ENCODE data around the gene CRYGN.

CRYGN gene

DNA sequence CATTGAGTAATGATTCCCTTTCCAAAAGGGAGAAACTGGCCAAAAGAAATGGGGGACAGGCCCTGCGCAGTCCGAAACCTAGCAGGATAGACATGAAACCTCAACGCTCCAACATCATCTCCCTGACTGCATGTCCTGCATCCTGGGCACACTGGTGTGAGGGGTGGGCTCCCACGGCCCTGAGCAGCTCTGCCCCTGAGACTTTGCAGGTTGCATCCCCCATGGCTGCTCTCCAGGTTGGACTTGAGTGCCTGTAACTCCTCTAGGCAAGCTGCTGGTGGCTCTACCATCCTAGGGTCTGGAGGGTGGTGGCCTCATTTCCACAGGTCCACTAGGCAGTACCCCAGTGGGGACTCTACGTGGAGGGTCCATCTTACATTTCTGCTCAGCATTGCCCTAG, 16.3 kb upstream of the CRYGN start:
- TF ChIP-seq CTCF (IDR thresholded peaks at IDR 0.05; ENCODE audit: low read length): no peak
- TF ChIP-seq EZH2 (optimal IDR thresholded peaks at IDR 0.05; ENCODE audit: low read depth, low read length): no peak
- no peak for TF ChIP-seq EZH2phosphoT487 (IDR thresholded peaks at IDR 0.05; ENCODE audit: low read length)
- no peaks in the 10 kb centered on the region for H3K79me2 ChIP-seq (ENCODE audit: low read length)
- no peaks in the 10 kb centered on the region for H3K9me2 ChIP-seq (replicated peaks; ENCODE audit: insufficient read depth, low read length)
- H3K4me3 ChIP-seq (ENCODE audit: low read length): no peak overlapping the region
- H3K4me2 ChIP-seq (ENCODE audit: low read depth, low read length): no peak overlapping the region
- no peaks in the 10 kb centered on the region for H3K4me1 ChIP-seq (ENCODE audit: low read length)
- H4K20me1 ChIP-seq (ENCODE audit: insufficient read depth, low read length): no peaks in the 10 kb centered on the region
- H3K9ac ChIP-seq (ENCODE audit: low read length): no peak overlapping the region
- H3K27me3 ChIP-seq (replicated peaks; ENCODE audit: insufficient read depth, low read length): peaks cover 9% of the 10 kb centered on the region; the same call in 1 of the 2 replicates
- H2AFZ ChIP-seq (ENCODE audit: low read length): no peak overlapping the region
- no peaks in the 10 kb centered on the region for H3K36me3 ChIP-seq (replicated peaks; ENCODE audit: insufficient read depth, low read length)
- no peaks in the 10 kb centered on the region for H3F3A ChIP-seq (ENCODE audit: insufficient read depth, low read length)
- H3K27ac ChIP-seq (ENCODE audit: low read length): no peak overlapping the region
- H3K9me3 ChIP-seq (replicated peaks; ENCODE audit: insufficient read depth, low read length): no peaks in the 10 kb centered on the region
- DNase-seq: no peak

- H3K9ac ChIP-seq (ENCODE audit: low read length): no peak overlapping the region
- H2AFZ ChIP-seq (ENCODE audit: low read length): no peak overlapping the region
- no peaks in the 10 kb centered on the region for H3K36me3 ChIP-seq (replicated peaks; ENCODE audit: insufficient read depth, low read length)
- H3K9me2 ChIP-seq (replicated peaks; ENCODE audit: insufficient read depth, low read length): no peaks in the 10 kb centered on the region
- H3K79me2 ChIP-seq (ENCODE audit: low read length): no peaks in the 10 kb centered on the region
- no peak overlapping the region for H3K4me2 ChIP-seq (ENCODE audit: low read depth, low read length)
- H4K20me1 ChIP-seq (ENCODE audit: insufficient read depth, low read length): no peaks in the 10 kb centered on the region
- peaks cover 15% of the 10 kb centered on the region; the same call in 1 of the 2 replicates for H3K27me3 ChIP-seq (replicated peaks; ENCODE audit: insufficient read depth, low read length)
- no peak for TF ChIP-seq EZH2 (optimal IDR thresholded peaks at IDR 0.05; ENCODE audit: low read depth, low read length)
- TF ChIP-seq CTCF (IDR thresholded peaks at IDR 0.05; ENCODE audit: low read length): no peak
- TF ChIP-seq EZH2phosphoT487 (IDR thresholded peaks at IDR 0.05; ENCODE audit: low read length): no peak
- no peak overlapping the region for H3K27ac ChIP-seq (ENCODE audit: low read length)
- H3K4me1 ChIP-seq (ENCODE audit: low read length): no peaks in the 10 kb centered on the region
- no peaks in the 10 kb centered on the region for H3F3A ChIP-seq (ENCODE audit: insufficient read depth, low read length)
- no peak overlapping the region for H3K4me3 ChIP-seq (ENCODE audit: low read length)
- no peak for DNase-seq
- H3K9me3 ChIP-seq (replicated peaks; ENCODE audit: insufficient read depth, low read length): no peaks in the 10 kb centered on the region
Observed at GRCh38 chr7:151455690-151456089, 15.7 kb upstream of the CRYGN start.

GRCh38 chr7:151454932-151455530, 15.1 kb upstream of the CRYGN start:
- H3K9me3 ChIP-seq (replicated peaks; ENCODE audit: insufficient read depth, low read length): no peaks in the 10 kb centered on the region
- no peaks in the 10 kb centered on the region for H3K36me3 ChIP-seq (replicated peaks; ENCODE audit: insufficient read depth, low read length)
- peaks cover 16% of the 10 kb centered on the region; the same call in 1 of the 2 replicates for H3K27me3 ChIP-seq (replicated peaks; ENCODE audit: insufficient read depth, low read length)
- H3K9me2 ChIP-seq (replicated peaks; ENCODE audit: insufficient read depth, low read length): no peaks in the 10 kb centered on the region
- no peak overlapping the region for H3K27ac ChIP-seq (ENCODE audit: low read length)
- H3K4me1 ChIP-seq (ENCODE audit: low read length): no peaks in the 10 kb centered on the region
- no peaks in the 10 kb centered on the region for H4K20me1 ChIP-seq (ENCODE audit: insufficient read depth, low read length)
- no peak overlapping the region for H3K4me3 ChIP-seq (ENCODE audit: low read length)
- no peak overlapping the region for H3K4me2 ChIP-seq (ENCODE audit: low read depth, low read length)
- H3K9ac ChIP-seq (ENCODE audit: low read length): no peak overlapping the region
- TF ChIP-seq EZH2phosphoT487 (IDR thresholded peaks at IDR 0.05; ENCODE audit: low read length) (no peak), CTCF (IDR thresholded peaks at IDR 0.05; ENCODE audit: low read length) (no peak)
- no peak for DNase-seq
- H3F3A ChIP-seq (ENCODE audit: insufficient read depth, low read length): no peaks in the 10 kb centered on the region
- no peak overlapping the region for H2AFZ ChIP-seq (ENCODE audit: low read length)
- H3K79me2 ChIP-seq (ENCODE audit: low read length): no peaks in the 10 kb centered on the region

Measured in MM.1S (cell line).